Neural crest cell (in vitro differentiated cells): ENCODE data around the gene CTIF. TPM values are rescaled to one million over a fixed set of nuclear protein-coding genes. Genes with fewer than 3 reads are reported as not detected.

Experiments
- DNase-seq: peaks from one replicate; pipeline ENCODE4 v3.0.0; 2021; ENCODE audit warnings: low read depth, mixed read lengths, low spot score
- H3K27ac Mint-ChIP-seq: one replicate; pipeline ENCODE4 v1.8.0; 2021; ENCODE audit warnings: mild to moderate bottlenecking, mixed read lengths; ENCODE audit not compliant: unreplicated experiment
- H3K27me3 Mint-ChIP-seq: 2 replicates; pipeline ENCODE4 v1.8.0; 2021; ENCODE audit warnings: low read depth, mild to moderate bottlenecking, mixed read lengths
- H3K36me3 Mint-ChIP-seq: 2 replicates; pipeline ENCODE4 v1.8.0; 2021; ENCODE audit warnings: low read depth, mild to moderate bottlenecking, mixed read lengths
- H3K4me1 Mint-ChIP-seq: 2 replicates; pipeline ENCODE4 v1.8.0; 2021; ENCODE audit warnings: mixed read lengths
- H3K4me3 Mint-ChIP-seq: one replicate; pipeline ENCODE4 v1.8.0; 2021; ENCODE audit warnings: mild to moderate bottlenecking, mixed read lengths
- H3K9me3 Mint-ChIP-seq: 2 replicates; pipeline ENCODE4 v1.8.0; 2021; ENCODE audit warnings: mixed read lengths
- total RNA-seq: library from RNA; stranded (reverse); gene quantifications from 2 replicates; pipeline ENCODE4 v1.2.1, GENCODE V29; 2021
- TF ChIP-seq, protein P1 (sequence below): fragments of 200-600 bp; sonication (generic); conservative IDR thresholded peaks from 2 replicates; pipeline ENCODE4 v1.5.0; 2021; ENCODE audit warnings: antibody characterized with exemption, mild to moderate bottlenecking

The CTIF gene
- total RNA-seq, 1 donor from 2014 or later = 52.6 TPM

DNA sequence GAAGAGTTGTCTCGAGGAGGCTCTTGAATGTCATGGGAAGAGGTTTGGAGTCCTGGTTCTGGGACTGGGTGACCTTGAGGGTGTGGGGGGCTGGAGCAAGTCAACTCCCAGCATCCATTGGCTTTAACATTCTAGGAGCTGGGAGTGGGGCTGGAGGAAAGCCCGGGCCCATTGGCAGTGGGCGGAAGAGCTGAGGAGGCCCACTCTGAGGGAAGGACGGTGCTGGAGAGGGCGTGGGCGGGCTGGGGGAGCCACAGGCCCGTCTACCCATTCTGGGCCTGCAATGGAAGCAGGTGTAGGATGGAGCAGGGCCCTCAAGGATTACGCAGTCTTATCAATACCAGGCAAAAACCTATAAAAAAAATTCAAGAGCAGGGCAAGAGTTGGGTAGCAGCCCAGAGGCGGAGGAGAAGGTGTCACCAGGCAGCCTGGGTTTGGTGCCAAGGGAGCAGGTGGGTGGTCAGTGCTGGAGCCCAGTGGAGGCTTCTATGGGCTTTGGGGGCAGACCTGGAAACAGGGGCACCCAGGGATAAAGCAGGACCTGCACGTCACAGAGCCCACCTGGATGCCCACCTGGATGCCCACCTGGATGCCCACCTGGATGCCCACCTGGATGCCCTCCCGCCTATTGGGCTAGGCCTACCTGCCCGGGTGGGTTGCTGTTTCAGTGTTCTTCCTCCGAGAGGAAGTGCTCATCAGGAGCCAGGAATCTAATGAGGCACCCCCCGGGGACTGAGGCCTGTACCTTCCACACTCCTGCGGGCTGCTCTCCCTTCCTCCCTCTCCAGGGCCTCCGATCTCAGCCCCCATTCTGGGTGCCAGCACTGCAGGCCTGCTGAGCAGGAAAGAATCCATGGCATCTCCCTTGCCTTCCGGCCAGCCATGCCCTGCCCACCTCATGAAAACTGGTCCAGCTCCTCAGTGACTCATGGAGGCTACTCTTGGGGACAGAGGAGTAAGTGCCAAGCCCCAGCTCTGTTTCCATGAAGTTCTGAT lies 71.3 kb downstream of the CTIF start:
- H3K36me3 Mint-ChIP-seq = no peaks in the 10 kb centered on the region
- TF ChIP-seq, protein P1, sequence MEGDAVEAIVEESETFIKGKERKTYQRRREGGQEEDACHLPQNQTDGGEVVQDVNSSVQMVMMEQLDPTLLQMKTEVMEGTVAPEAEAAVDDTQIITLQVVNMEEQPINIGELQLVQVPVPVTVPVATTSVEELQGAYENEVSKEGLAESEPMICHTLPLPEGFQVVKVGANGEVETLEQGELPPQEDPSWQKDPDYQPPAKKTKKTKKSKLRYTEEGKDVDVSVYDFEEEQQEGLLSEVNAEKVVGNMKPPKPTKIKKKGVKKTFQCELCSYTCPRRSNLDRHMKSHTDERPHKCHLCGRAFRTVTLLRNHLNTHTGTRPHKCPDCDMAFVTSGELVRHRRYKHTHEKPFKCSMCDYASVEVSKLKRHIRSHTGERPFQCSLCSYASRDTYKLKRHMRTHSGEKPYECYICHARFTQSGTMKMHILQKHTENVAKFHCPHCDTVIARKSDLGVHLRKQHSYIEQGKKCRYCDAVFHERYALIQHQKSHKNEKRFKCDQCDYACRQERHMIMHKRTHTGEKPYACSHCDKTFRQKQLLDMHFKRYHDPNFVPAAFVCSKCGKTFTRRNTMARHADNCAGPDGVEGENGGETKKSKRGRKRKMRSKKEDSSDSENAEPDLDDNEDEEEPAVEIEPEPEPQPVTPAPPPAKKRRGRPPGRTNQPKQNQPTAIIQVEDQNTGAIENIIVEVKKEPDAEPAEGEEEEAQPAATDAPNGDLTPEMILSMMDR = no peak
- DNase-seq = no peak
- H3K27me3 Mint-ChIP-seq = no peaks in the 10 kb centered on the region
- H3K9me3 Mint-ChIP-seq = no peaks in the 10 kb centered on the region
- no peak overlapping the region for H3K27ac Mint-ChIP-seq
- peaks cover 32% of the 10 kb centered on the region for H3K4me1 Mint-ChIP-seq
- H3K4me3 Mint-ChIP-seq = no peak overlapping the region

DNA sequence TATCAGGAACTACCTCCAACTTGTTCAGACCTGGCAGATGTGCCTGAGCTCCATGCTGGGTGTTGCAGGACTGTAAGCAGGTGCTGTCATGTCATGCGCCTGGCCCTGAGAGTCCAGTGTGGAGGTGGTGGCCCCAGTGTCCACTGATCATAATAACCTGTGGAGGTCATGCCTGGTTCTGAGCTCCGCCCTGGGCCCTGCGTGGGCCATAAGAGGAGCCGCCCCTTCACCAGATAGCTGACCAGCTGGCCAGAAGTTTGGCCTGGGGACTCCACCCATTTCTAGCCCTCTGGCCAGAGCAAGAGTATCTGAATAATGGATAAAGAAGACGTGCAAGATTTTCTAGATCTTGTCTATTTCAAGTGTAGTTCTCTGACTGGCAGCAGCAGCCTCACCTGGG lies 72.4 kb downstream of the CTIF start:
- H3K4me1 Mint-ChIP-seq = peaks cover 22% of the 10 kb centered on the region
- H3K4me3 Mint-ChIP-seq = no peak overlapping the region
- no peak overlapping the region for H3K27ac Mint-ChIP-seq
- no peaks in the 10 kb centered on the region for H3K27me3 Mint-ChIP-seq
- no peaks in the 10 kb centered on the region for H3K36me3 Mint-ChIP-seq
- DNase-seq = no peak
- TF ChIP-seq, protein P1 = no peak
- H3K9me3 Mint-ChIP-seq = no peaks in the 10 kb centered on the region

DNA sequence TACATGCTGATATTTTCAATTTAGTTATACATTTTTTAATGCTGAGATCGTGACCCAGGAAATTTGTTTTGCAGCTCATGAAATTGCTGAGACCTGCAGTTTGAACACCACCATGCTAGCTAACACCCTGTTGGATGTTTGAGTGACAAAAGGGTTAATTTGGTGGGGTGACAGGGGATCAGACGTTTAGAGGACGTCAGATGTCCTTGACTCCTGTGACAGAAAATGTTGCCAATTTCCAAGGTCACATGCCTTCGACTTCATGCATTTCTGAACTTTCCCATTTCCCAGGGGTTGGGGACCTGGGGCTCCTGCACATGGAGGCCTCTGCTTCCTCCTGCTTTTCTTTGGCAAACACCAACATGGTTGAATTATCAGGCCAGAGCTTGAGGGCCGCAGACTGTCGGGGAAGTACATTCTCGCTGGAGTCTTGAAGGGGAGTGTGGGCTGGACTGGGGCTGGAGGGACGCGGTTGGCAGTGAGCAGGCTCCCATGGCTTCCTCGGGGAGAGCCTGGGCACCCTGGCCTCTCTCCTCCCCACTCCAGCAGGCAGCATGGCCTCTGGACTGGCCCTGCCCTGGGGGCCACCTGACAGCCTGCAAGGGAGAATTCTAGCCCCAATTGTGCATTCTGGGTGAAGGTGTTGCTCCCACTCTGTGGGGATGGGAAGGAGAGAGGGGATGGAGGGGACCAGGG lies 73.1 kb downstream of the CTIF start:
- DNase-seq = no peak
- TF ChIP-seq, protein P1 = no peak
- no peaks in the 10 kb centered on the region for H3K36me3 Mint-ChIP-seq
- H3K4me1 Mint-ChIP-seq = peaks cover 19% of the 10 kb centered on the region
- H3K27ac Mint-ChIP-seq = no peak overlapping the region
- H3K9me3 Mint-ChIP-seq = no peaks in the 10 kb centered on the region
- H3K4me3 Mint-ChIP-seq = no peak overlapping the region
- no peaks in the 10 kb centered on the region for H3K27me3 Mint-ChIP-seq

DNA sequence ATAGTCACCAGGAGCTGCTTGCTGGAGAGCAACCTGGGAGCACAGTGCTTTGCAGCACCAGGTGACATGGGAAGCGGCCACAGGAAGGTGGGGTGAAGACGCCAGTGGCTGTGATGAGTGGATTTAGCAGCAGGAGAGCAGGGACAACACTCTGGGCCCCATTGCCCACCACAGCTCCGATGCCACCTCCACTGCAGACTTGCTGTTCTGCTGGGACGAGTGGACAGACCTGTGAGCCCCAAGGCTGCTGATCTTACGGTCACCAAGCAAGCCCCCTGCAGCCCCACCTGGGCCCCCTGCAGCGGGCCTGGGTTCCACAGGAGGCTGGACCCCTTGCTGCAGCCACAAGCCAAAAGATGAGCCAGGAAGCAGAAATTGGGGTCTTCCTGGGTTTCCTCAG lies 73.7 kb downstream of the CTIF start:
- H3K27me3 Mint-ChIP-seq = no peaks in the 10 kb centered on the region
- H3K4me1 Mint-ChIP-seq = peaks cover 14% of the 10 kb centered on the region
- TF ChIP-seq, protein P1 = no peak
- H3K4me3 Mint-ChIP-seq = no peak overlapping the region
- H3K27ac Mint-ChIP-seq = no peak overlapping the region
- H3K36me3 Mint-ChIP-seq = no peaks in the 10 kb centered on the region
- no peaks in the 10 kb centered on the region for H3K9me3 Mint-ChIP-seq
- DNase-seq = no peak

DNA sequence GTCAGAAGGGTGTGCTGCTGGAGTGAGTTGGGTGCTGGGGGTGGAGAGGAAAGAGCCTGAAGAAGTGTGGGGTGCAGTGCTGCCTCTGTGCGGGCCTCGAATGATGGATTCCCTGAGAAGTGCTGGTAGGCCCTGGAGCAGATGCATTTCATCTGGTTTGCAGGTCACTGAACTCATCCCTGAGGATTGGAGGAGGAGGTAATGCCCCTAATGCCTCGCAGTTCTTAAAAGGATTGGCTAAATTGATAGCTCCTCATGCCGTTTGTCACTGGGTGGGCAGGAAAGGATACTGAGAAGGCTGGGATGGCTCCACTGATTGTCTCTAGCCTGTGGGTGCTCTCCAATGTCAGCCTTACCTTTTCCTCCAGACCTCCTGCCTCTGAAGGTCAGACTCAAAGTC lies 74.1 kb downstream of the CTIF start:
- H3K9me3 Mint-ChIP-seq = no peaks in the 10 kb centered on the region
- no peak for DNase-seq
- no peaks in the 10 kb centered on the region for H3K27me3 Mint-ChIP-seq
- peaks cover 14% of the 10 kb centered on the region for H3K4me1 Mint-ChIP-seq
- H3K36me3 Mint-ChIP-seq = no peaks in the 10 kb centered on the region
- H3K4me3 Mint-ChIP-seq = no peak overlapping the region
- H3K27ac Mint-ChIP-seq = peak overlapping the region; percentile 19
- TF ChIP-seq, protein P1 = no peak
